Lower leg skin (tissue), 4 donors: Measurements from ENCODE around the gene HSP90AB1. TPM values are rescaled to one million over a fixed set of nuclear protein-coding genes. Genes with fewer than 3 reads are reported as not detected.

ENCODE experiments used
- DNase-seq, 2 donors: peaks; one replicate each; pipeline ENCODE4 v3.0.0-alpha.2; 2019; ENCODE audit warnings: low spot score in 2 of 2
- H3K4me3 ChIP-seq: fragments of 200-600 bp; sonication (generic); 2 replicates; pipeline ENCODE4 v1.5.1; 2017; ENCODE audit warnings: mild to moderate bottlenecking, low read depth; ENCODE audit not compliant: poor library complexity, severe bottlenecking
- POLR2A ChIP-seq, 2 donors: fragments of 450-650 bp; IDR thresholded peaks; one replicate each; pipeline ENCODE4 v1.6.1; 2016 to 2017; ENCODE audit warnings: antibody characterized with exemption in 2 of 2, mild to moderate bottlenecking in 1 of 2, moderate library complexity in 1 of 2
- WGBS, 2 donors: methylation state at CpG; one replicate each; pipeline ENCODE4 v1.1.5; 2018; 5-methylcytosine and 5-hydroxymethylcytosine counted together
- intact Hi-C: fragments of 100-400 bp; cut with DNase I; formaldehyde crosslinking; loops from one replicate; pipeline ENCODE4 v1.15.0; 2023; ENCODE audit warnings: low total_unique reads
- total RNA-seq, 4 donors: library from RNA; depleted of rRNA; stranded (reverse); fragments of >200 nt; gene quantifications; one replicate each; pipeline ENCODE4 v1.1.0, GENCODE V29; 2016
- TF ChIP-seq, protein P1 (sequence below), 3 donors: fragments of 450-650 bp; IDR thresholded peaks; one replicate each; pipeline ENCODE4 v1.5.1; 2016; ENCODE audit warnings: antibody characterized with exemption in 3 of 3, mild to moderate bottlenecking in 3 of 3, moderate library complexity in 2 of 3

Gene HSP90AB1
- total RNA-seq, 4 donors from 2014 or later = 505 to 604 (median 551) TPM

DNA sequence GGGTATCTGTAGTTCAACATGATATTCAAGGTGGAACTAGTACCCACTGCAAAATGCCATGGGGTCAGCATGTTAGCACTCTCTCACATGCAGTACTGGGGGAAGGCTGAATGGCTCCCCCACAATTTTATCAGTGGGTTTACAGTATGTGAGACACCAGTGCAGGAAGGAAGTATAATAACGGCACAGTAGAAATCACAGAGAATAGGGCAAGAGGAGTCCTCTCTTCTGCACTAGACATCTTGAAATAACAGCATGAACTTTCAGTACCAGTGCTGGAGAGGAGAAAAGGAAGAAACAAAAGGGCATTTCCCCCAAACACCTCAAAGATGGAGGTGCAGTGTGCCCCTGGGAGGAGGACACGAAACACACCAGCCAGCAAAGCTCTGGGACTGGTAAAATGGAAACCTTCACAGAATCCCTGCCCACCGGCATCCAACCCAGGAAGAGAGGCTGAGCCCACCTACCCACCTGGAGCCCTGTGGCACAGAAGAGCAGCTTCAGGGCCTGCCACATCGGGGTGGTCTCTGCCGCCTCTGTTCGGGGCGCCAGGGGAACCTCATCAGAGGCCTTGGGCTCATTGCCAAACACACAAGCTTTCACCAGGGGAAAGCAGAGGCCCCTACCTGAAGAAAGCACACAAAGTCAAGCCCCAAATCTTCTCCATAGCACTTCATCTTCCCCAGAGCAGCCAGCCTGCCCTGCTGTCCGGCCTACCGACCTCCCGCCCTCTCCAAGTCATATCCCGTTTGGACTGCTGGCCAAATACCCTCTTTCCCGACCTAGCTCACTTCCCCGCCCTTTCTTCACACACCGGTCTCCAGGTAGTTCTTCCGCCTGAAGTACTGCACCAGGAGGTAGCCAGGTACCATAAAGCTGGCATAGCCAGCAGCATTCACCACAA is 9.2 kb downstream of the HSP90AB1 start:
- DNase-seq = no peak
- peak overlapping the region; percentile 81 for H3K4me3 ChIP-seq
- WGBS, 2 donors = 18 to 24% methylated on average over 15 of the region's 15 CpGs
- TF ChIP-seq, protein P1, sequence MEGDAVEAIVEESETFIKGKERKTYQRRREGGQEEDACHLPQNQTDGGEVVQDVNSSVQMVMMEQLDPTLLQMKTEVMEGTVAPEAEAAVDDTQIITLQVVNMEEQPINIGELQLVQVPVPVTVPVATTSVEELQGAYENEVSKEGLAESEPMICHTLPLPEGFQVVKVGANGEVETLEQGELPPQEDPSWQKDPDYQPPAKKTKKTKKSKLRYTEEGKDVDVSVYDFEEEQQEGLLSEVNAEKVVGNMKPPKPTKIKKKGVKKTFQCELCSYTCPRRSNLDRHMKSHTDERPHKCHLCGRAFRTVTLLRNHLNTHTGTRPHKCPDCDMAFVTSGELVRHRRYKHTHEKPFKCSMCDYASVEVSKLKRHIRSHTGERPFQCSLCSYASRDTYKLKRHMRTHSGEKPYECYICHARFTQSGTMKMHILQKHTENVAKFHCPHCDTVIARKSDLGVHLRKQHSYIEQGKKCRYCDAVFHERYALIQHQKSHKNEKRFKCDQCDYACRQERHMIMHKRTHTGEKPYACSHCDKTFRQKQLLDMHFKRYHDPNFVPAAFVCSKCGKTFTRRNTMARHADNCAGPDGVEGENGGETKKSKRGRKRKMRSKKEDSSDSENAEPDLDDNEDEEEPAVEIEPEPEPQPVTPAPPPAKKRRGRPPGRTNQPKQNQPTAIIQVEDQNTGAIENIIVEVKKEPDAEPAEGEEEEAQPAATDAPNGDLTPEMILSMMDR (IDR thresholded peaks at IDR 0.05) = no peak
- no peak for TF ChIP-seq POLR2A (IDR thresholded peaks at IDR 0.05)
- intact Hi-C loops = loop anchor here (5.0 kb wide), 1 partner anchor 84 kb away; no protein-coding TSS in a partner anchor

DNA sequence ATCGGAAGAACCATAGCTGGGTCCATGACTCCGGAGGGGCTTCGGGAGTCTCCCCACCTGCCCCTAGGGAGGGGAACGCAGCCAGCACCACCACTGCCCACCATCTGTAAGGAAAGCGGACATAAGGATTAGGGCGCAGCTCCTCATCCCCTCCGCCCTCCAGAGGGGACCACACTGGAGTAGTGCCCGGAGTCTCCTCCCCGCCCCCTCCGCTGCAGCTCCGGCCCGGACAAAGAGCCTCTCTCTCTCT is 9.8 kb downstream of the HSP90AB1 start:
- intact Hi-C loops = loop anchor here (5.0 kb wide), 1 partner anchor 84 kb away; no protein-coding TSS in a partner anchor

DNA sequence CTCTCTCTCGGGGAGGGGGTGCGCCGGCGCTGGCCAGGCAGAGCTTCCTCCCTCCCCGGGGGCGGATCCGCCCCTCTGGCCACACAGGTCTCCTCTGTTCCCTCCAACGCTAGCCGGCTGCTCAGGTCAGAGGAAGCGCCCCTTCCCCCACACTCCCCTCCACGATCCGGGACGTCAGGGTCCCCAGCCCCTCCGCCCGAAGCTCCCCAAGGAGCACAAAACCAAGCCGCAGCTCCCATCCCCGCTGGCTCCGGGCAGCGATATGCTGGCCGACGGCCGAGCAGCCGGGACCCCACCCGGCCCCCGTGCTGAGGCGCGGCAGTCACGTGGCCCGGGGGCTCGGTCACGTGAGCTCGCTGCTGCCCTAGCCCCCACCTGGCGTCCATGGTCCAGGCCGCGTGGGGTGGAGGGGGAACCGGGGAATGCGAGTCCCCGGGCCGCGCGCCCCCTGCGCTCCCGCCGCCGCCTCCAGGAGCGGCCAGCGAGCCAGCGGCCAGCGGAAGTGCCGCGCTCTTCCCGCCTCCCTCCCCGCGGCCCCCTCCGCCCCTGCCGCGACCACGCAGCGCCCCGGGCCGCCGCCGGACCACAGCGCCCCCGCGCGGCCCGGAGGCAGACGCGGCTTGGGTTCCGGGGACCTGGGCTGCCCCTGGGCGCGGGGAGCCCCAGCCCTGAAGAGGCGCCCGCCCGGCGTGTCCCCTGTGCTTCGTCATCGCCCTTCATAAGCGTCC is 10.3 kb downstream of the HSP90AB1 start, which contains the start of gene SLC35B2:
Gene SLC35B2, minus strand, starts transcription at position 504 of the 728 bp plus-strand sequence. Its CDS starts 118 bp downstream, at position 386.
- intact Hi-C loops = loop anchor here (5.0 kb wide), 1 partner anchor 85 kb away; no protein-coding TSS in a partner anchor
- TF ChIP-seq POLR2A (IDR thresholded peaks at IDR 0.05) = no peak
- TF ChIP-seq, protein P1 (IDR thresholded peaks at IDR 0.05) = no peak
- 0 to 1% methylated on average over 19 to 33 of the region's 80 CpGs for WGBS, 2 donors
- peak; percentile 48 to 93 for DNase-seq
- peak within 1 kb of the TSS; percentile 81 for H3K4me3 ChIP-seq

More for the DNA sequence above, 9.8 kb downstream of the HSP90AB1 start:
- DNase-seq = no peak
- H3K4me3 ChIP-seq = peak overlapping the region; percentile 81
- TF ChIP-seq POLR2A (IDR thresholded peaks at IDR 0.05) = no peak
- TF ChIP-seq, protein P1 (IDR thresholded peaks at IDR 0.05) = no peak
- 0 to 2% methylated on average over 9 of the region's 12 CpGs for WGBS, 2 donors

DNA sequence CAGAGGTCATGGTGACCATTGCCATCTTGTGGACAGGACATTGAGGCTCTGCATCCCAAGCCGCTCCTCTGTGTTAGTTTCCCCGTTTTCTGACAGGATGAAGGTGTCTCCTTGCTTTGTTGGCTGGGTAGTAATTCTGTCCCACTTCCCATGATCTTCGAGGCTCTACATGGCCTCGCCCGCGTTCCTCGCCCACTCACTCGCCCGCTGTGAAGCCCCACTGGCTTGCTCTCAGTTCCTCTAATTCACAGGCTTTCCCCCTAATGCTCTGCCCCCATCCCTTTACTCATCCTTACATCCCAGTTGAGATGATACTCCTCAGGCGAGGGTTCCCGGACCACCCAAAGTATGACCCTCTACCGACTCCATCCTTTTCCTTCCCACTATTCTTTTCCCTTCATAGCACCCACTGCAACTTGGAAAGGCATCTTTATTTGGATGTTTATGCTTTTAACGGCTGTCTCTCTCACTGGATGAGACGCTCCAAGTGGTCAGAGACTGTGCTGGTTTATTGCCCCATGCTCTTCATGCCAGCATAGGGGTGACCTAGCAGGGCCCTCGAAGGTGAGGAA is 10.9 kb downstream of the HSP90AB1 start:
- no peak for TF ChIP-seq POLR2A (IDR thresholded peaks at IDR 0.05)
- TF ChIP-seq, protein P1 (IDR thresholded peaks at IDR 0.05) = no peak
- no peak for DNase-seq
- intact Hi-C loops = loop anchor here (5.0 kb wide), 1 partner anchor 86 kb away; no protein-coding TSS in a partner anchor
- H3K4me3 ChIP-seq = no peak overlapping the region
- 25 to 28% methylated on average over 15 of the region's 15 CpGs for WGBS, 2 donors

DNA sequence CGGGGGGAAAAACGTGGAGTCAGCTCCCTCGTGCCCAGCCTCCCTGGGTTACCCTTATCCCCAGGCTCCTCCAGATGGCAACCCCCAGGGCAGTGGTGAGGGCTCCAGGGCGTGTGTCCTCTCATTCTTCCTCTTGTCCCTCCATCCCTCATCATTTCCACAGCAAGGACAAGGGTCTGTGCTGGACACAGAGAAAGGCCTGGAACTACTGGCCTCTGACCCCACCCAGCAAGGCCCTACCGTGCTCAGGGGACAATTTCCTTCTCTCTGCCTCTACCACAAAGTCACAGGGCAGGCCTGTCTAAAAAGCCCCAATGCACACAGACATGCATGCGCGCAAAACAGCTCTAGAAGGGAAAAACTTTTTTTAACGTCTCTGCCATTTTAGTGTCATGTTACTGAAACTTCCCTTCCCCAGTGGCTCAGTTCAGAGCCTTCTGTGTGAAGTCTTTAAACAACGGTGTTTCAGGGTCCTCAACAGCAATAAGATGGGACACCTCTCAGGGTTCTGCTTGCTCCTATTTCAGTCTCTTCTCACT is 11.5 kb downstream of the HSP90AB1 start:
- no peak for DNase-seq
- intact Hi-C loops = loop anchor here (5.0 kb wide), 1 partner anchor 86 kb away; no protein-coding TSS in a partner anchor
- H3K4me3 ChIP-seq = no peak overlapping the region
- no peak for TF ChIP-seq POLR2A (IDR thresholded peaks at IDR 0.05)
- TF ChIP-seq, protein P1 (IDR thresholded peaks at IDR 0.05) = no peak
- 85 to 87% methylated on average over 9 of the region's 9 CpGs for WGBS, 2 donors
